ENCODE measurements around the gene GMPR.
A peak's percentile ranks its signal among the peaks of the same experiment; 100 is the strongest.

Gene GMPR

DNA sequence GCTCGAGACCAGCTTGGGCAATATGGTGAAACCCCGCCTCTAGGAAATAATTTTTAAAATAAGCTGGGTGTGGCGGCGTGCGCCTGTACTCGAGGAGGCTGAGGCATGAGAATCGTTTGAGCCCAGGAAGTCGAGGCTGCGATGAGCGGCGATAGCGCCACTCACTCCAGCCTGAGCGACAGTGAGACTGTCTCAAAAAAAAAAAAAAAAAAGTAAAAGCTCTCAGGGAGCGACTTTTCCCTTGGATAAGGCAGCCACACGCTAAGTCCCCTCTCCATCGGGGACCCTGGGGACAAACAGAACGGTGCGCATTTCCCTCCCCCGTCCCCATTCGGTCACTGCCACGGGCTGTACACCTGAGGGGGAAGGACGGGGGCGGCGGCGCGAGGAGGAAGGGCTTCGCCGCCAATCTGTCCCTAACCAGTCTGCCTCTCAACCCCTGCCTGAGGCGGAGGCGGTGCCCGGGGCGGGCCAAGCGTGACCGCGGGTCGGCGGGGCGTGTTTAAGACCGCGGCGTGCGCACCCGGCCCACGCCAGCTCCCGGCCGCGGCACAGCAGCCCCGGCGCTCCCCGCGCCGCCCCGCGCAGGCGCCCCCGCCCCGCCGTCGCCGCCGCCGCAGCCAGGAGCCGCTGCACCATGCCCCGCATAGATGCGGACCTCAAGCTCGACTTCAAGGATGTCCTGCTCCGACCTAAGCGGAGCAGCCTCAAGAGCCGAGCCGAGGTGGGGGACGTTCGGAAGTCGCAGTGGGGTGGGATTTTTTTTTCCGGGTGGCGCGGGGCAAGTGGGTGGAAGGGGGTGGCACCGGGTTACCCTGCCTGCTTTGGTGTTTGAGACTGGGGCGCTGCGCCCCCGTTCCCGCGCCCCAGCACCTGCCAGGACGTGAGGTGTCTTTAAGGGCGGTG, at the start of gene GMPR:
GMPR (plus strand) TSS at position 531 of the 906 bp plus-strand sequence; CDS start at position 638, 107 bp downstream.
- no peak for DNase-seq (ENCODE audit: low spot score)

DNA sequence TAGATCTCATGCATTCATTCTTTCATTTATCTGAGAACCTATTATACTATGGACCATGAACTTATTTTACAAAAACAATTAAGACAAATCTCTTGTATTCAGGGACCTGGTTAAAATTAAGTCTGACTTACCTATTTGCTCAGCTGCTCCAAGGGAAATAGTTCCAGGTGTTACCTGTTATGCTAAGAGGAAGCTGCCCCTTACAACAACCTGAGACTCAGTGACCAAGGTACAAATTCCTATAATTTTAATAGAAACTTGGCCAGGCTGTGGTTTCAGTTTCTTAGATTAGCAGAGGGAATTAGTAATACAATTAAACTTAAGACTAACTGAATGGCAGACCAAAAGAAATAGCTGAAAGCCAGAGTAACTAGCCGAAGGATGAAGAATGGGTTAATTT, 48.2 kb upstream of the GMPR start:
- no peak for DNase-seq (ENCODE audit: low spot score)

DNA sequence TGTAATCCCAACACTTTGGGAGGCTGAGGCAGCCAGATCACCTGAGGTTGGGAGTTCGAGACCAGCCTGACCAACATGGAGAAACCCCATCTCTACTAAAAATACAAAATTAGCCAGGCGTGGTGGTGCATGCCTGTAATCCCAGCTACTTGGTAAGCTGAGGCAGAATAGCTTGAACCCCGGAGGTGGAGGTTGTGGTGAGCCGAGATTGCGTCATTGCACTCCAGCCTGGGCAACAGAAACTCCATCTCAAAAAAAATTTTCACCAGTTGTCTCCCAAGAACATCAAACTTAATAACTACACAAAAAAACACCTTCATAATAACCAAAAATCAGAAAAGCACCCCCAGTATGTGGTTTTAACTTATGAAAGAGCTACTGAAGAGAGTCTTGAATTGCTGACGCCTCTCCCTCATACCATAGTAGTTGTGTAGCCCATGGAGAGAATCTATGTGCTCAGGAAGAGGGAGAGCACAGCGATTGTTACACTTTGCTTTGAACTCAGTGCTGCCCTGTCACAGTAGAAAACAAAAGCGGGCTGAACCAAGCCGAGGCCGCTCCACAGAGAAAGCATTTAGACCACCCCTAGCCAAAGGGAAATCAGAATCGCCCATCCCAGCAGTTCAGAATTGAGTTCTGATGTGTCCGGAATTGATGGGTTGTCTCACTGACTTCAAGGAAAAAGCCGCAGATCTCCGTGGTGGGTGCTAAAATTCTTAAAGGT, 42.0 kb upstream of the GMPR start:
- no peak for DNase-seq (ENCODE audit: low spot score)

DNA sequence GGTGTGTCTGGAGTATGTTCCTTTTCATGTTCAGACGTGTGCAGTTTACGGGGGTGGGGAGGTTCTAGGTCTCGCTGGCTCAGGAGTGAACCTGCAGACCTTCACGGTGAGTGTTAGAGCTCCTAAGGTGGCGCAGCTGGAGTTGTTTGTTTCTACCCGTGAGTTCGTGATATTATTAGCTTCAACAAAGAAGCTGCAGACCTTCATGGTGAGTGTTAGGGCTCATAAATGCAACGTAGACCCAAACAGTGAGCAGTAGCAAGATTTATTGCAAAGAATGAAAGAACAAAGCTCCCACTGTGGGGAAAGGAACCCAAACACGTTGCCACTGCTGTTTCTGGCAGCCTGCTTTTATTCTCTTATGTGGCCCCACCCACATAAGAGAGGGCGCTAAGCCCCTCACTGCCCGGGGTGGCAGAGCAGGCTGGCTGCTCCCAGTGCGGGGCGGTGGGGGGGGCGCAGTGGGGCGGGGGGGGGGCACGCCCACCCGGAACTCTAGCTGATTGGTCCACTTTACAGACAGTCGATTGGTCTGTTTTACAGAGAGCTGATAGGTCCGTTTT, 41.3 kb upstream of the GMPR start:
- no peak for DNase-seq (ENCODE audit: low spot score)

DNA sequence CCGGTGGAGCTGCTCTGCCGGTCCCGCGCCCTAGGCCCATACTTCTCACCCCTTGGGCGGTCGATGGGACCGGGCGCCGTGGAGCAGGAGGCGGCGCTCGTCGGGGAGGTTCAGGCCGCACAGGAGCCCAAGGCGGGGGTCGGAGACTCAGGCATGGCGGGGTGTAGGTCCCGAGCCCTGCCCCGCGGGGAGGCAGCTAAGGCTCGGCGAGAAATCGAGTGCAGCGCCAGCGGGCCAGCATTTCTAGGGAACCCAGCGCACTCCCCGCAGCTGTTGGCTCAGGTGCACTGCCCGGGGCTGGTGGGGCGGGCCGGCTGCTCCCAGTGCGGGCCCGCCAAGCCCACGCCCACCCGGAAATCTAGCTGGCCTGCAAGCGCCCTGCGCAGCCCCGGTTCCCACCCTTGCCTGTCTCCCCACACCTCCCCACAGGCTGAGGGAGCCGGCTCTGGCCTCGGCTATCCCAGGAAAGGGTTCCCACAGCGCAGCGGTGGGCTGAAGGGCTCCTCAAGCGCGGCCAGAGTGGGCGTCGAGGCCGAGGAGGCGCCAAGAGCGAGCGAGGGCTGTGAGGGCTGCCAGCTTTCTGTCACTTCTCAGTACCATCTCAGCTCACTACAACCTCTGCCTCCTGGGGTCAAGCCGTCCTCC, 40.2 kb upstream of the GMPR start:
- DNase-seq (ENCODE audit: low spot score), result no peak

DNA sequence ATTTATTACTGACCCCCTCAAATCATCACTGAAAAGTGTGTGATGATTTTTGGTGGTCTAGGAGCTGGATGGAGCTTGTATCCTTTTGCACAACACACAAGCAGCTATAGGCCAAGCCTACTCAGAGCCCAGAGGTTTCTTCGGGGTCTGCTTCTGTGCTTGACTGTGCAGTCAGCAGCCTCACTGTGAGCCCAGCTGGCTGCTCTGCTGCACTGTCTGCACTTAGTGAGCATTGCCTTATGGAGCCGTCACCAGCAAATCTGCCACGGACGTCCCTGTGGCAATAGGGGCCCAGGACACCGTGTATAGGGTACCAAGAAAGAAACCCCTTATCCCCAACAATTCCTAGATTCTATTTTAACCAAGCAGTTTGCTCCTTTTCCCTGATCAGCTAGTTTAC, 38.6 kb upstream of the GMPR start:
- DNase-seq (ENCODE audit: low spot score), result no peak

DNA sequence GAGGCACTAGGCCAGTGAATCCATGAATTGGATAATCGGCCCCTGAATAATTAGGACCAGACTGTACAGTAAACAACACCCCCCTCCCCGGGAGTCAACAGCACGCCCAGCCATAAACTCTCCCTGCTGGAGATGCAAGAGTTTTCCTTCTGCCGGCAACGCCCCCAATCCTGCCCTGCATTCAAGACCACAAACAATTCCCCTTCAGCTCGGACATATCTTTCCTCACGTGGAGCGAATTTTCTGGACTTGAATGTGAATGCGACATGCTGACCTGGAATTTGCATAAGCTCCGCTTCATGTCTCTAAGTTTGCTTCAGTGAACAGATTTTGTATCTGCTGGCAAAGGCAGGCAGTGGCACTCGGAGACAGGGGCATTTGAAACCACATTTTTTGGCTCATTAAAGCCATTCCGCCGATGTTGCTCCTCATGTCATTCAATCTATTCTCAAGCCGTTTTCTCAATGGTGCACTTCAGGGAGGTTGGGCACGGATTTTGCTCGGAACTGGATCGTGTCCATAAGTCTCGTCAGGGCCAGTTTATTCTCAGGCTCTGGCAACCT, 38.0 kb upstream of the GMPR start:
- no peak for DNase-seq (ENCODE audit: low spot score)

DNA sequence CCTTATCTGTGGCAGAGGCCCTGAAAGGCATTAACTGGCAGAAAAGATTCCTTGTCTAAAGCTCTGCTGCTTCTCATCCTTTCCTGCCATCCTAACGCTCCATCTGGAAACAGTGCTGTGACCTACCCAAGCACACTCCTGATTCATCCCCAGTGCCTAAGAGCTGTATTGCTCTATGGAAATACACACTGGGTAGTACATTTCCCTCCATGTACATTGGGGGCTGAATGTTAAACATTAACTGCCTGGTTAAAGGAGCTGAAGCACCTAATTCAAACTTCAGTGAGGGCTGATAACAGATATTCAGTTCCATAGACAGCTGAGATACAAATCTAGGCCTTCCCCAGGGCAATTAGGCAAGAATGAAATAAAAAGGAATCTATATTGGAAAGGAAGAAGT, 36.7 kb upstream of the GMPR start:
- DNase-seq (ENCODE audit: low spot score), result no peak

DNA sequence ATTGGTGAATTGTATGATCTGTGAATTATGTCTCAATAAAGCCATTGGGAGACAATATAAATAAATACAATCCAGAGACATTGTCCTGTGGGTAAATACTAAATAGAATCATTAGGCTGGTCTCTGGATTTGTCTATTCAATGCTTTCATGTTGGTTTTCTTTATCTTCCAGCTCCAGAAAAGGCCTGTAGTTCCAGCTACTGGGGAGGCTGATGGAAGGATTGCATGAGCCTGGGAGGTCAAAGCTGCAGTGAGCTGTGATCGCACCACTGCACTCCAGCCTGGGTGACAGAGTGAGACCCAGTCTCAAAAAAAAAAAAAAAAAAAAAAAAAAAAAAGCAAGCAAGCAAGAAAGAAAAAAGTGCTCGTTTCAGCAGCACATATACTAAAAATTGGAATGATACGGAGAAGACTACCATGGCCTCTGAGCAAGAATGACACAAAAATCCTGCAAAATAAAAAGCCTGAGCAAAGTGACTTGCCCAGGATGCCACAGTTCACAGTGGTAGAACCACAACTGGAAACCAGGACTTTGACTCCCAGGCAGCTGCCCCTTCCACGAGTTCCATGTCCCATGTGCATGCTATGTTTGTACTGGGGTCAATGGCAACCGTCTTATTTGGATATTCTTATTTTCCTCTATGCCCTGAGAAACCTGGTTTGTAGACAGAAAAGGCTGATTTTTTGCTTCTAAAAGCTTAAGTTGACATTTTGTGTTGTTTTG, 33.6 kb upstream of the GMPR start:
- DNase-seq (ENCODE audit: low spot score), result no peak

DNA sequence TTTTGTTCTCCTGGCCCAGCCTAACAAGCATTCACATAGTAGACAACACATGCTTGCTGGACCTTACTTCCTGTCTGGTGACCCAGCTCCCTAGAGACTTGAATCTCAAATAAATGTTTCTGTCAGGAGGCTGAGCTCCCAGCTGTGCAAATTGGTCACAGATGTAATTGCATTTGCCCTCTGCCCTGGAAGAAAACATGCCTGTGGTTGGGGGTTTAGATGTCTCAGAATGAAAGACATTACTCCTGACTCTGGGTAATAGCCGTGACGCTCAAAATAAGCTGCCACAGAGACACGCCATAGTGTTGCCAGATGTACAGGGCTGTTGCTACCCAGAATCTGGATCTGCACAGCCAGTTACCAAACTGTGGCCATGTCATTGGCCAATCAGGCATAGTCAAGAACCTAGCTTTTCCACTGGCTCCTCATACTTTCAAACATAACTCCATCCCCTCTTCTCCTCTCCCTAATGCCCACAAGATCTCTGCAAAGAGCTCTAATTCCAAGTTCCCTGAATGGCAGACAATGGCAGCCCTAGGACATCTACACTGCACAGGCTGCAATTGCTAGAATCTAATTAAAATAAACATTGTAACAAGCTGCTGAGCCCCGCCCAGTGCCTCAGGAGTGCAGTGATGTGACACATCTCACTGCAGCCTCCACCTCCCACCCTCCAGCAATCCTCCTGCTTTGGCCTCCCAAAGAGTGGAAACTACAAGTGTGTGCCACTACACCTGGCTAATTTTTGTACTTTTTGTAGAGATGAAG, 32.8 kb upstream of the GMPR start:
- no peak for DNase-seq (ENCODE audit: low spot score)

DNA sequence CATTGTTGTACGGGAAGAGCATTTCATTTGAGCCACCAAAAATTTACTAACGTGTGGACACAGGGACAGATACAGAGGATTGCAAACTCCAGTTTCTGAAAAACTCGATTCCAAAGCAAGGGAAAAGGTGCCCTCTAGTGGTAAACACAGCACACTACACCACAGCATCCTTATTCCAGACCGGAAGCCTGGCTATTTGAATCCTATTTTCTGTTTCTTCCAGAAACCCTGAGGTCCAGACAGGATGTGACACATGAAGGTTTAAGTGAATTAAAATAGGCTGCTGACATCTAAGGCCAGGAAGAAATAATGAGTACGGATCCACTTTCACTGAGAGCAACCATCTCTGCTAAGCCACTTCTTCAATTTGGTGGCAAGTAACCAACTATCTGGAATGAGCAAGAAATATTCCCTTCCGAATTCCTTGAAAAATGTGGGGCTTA, 31.8 kb upstream of the GMPR start:
- peak; percentile 64 for DNase-seq (ENCODE audit: low spot score)

DNA sequence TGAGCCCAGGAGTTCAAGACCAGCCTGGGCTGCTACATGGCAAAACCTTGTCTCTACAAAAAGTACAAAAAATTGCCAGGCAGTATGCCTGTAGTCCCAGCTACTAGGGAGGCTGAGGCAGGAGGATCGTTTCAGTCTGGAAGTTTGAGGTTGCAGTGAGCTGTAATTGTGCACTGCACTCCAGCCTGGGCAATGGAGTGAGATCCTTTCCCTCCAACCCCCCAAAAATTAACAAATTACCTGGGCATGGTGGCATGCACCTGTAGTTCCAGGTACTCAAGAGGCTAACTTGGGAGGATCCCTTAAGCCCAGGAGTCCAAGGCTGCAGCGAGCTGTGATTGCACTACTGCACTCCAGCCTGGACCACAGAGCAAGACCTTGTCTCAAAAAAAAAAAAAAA, 29.4 kb upstream of the GMPR start:
- no peak for DNase-seq (ENCODE audit: low spot score)

DNA sequence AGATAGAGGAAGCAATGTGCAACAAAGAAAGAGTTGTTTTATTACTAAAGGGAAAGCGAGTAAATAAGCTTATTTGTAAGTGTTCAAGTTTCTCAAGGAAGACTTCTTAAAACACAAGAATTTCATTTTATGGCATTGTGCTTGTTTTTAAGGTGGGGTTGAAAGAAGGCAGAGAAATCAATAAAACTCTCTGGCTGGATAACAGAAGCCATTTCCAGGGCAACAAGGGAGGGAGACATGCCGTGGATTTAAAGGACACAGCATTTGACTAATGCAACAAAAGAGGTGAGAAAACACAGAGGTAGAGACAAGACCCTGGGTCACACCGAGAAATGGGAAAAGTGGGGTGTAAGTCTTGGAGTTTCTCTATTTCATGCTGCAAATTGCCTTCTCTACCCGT, 28.8 kb upstream of the GMPR start:
- no peak for DNase-seq (ENCODE audit: low spot score)

DNA sequence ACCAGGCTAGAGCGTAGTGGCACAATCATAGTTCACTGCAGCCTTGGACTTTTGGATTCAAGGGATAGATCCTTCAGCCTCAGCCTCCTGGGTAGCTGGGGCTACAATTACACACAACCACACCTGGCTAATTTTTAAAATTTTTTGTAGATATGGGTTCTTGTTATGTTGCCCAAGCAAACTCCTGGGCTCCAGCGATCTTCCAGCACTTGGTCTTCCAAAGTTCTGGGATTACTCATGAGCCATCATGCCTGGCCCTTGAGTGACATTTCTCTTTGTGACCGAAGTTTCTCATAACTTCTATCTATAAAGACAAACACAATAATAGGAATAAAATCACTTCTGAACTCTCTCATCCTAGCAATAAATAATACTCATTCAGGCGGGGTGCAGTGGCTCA, 26.1 kb upstream of the GMPR start:
- DNase-seq (ENCODE audit: low spot score), result no peak

DNA sequence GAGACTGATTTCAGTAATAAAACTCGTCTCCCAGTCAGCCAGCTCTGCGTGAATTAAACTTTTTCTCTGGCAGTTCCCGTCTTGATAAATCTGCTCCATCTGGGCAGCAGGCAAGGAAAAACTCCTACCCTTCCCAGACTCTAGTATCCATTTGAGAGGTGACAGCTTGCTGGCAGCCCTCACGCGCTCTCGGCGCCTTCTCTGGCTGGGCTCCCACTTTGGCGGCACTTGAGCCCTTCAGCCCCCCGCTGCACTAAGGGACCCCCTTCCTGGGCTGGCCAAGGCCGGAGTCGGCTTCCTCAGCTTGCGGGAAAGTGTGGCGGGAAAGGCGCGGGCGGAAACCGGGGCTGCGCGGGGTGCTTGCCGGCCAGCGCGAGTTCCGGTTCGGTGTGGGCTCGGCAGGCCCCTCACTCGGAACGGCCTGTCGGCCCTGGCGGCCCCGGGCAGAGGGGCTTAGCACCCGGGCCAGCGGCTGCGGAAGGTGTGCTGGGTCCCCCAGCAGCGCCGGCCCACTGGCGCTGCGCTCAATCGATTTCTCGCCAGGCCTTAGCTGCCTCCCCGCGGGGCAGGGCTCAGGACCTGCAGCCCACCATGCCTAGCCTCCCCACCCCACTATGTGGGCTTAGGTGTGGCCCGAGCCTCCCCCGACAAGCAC, 21.8 kb upstream of the GMPR start:
- no peak for DNase-seq (ENCODE audit: low spot score)

DNA sequence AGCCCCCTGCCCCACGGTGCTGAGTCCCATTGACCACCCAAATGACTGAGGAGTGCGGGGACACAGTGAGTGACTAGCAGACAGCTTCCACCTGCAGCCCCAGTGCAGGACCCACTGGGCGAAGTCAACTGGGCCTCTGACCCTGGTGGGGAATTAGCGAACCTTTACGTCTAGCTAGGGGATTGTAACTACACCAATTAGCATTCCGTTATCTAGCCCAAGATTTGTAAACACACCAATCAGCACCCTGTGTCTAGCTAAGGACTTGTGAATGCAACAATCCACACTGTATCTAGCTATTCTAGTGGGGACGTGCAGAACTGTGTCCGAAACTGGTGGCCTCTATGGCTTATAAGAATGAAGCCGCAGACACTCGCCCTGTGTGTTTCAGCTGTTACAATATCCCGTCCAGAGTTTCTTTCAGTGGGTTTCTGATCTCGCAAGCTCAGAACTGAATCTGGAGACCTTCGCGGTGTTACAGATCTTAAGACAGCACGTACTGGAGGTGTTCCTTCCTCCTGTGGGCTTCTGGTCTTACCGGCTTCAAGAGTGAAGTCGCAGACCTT, 21.1 kb upstream of the GMPR start:
- no peak for DNase-seq (ENCODE audit: low spot score)

DNA sequence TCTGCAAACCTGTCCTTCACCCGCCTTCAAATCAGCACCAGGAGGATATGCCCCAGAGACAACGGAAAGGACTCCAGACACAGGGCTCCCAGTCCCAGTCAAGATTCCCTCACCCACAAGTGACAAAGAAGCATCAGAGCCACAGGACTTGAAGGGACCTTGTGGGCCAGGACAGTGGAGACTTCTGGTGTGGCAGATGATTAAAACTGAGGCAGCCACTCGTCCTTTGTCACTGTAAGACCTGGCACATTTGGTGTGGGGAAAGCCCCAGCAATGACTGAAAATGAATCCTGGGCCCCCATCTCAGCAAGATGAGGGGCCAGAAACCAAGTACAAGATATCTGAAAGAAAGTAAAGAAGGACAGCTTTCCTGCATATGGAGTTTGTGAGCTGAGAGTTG, 15.6 kb upstream of the GMPR start:
- no peak for DNase-seq (ENCODE audit: low spot score)

DNA sequence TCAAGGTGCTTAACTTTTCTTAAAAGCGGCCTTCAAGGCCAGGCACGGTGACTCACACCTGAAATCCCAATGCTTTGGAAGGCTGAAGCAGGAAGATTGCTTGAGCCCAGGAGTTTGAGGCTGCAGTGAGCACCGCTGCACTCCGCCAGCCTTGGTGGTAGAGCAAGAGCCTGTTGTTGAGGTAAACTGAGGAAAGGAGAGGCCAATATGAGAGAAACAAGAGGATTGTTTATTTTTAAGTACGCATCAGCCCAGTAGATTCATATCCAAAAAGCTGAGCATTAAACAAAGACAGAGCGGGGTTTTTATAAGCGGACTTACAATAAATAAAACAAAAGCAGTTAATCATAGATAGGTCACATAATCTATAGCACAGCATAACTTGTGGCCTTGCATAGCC, 15.0 kb upstream of the GMPR start:
- no peak for DNase-seq (ENCODE audit: low spot score)

DNA sequence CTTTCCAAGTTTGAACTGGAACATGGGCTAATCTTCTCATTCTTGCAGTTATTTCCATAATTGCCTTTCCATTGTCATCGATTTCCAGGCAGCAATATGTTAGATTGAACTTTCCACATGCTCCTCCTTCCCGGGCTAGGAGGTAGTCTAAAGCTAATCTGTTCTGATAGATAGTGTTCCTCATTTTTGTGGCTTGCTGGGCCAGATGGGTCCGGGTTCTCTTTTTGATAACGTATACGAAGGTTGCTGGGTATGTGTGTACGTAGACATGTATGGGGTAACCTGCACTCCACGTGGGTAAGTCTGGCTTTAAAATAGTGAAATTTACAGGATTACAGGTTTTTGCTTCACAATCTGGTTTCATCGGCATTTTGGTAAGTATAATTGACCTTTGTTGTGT, 14.0 kb upstream of the GMPR start:
- no peak for DNase-seq (ENCODE audit: low spot score)

All from putamen (tissue), 1 donor.